ENCODE measurements around the gene ACBD4.

The ACBD4 gene

DNA sequence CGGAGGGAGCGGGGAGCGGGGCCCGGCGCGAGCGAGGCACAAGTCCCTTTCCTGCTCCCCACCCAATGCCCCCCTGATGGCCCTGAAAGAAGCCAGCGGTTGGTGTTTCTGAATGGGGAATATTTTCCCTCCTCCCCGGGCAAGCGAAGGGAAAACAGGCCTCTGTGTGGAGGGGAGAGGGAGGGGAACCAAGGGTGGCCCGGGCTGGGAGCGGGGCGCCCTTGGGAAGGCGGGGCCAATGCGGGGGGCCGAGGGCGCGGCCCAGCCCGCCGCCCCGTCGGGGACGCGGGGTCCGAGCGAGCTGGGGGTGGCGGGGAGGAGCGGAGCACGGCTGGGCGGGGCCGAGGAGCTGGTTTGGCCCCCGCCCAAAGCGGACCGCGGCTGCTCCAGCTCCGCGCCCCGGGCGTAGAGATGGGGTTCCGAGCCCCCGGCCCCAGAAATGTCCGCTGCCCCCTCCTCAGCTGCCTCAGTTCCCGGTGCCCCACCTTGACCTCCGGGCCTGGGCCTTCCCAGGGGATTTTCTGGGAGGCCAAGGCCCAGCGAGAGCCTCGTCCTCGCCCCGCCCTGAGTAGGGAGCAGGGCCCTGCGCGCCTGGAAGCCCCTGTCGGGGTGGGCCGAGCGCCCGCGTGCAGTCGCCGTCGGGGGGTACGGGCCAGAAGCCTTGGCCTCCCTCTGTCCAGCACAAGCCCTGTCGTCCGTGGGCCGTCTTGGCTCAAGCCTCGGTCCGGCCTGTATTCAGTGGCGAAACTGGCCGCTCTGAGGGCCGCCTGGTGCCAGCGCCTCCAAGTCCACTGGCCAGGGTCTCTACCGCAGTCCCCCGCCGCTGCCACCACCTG lies 8.9 kb downstream of the ACBD4 start:
- Mint-ChIP-seq H3K4me3 (peak overlapping the region; percentile 40), H3K27ac (no peak overlapping the region), H3K27me3 (ENCODE audit: low read depth) (peaks cover 3% of the 10 kb centered on the region), H3K36me3 (ENCODE audit: low read depth) (peaks cover 8% of the 10 kb centered on the region), H3K9me3 (no peaks in the 10 kb centered on the region), H3K4me1 (ENCODE audit: low read depth) (peaks cover 21% of the 10 kb centered on the region)
- DNase-seq (ENCODE audit: low spot score): no peak

DNA sequence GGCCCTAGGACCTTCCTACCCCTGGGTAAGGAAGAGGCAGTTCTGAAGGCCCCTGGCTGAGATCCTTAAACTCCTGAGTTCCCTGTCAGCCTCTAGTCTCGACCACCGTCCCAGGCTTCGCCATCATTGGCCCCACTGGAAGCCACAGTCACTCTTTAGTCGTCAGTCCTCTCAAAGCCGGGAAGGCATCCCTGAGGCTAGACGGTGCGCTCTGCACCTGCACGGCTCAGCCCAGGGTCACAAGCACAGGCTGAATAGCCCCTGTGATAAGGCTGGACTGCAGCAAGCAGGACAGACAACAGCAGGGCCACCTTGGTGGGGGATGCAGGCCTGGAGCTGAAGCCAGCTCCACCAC lies 9.5 kb downstream of the ACBD4 start:
- Mint-ChIP-seq H3K27ac (no peak overlapping the region), H3K4me3 (peak overlapping the region; percentile 40), H3K4me1 (ENCODE audit: low read depth) (peaks cover 21% of the 10 kb centered on the region), H3K36me3 (ENCODE audit: low read depth) (peaks cover 14% of the 10 kb centered on the region), H3K9me3 (no peaks in the 10 kb centered on the region), H3K27me3 (ENCODE audit: low read depth) (peaks cover 3% of the 10 kb centered on the region)
- no peak for DNase-seq (ENCODE audit: low spot score)

GRCh38 chr17:45146166-45146565 lies 10.7 kb downstream of the ACBD4 start:
- H3K4me3 Mint-ChIP-seq: peak overlapping the region; percentile 99
- H3K27me3 Mint-ChIP-seq (ENCODE audit: low read depth): peaks cover 3% of the 10 kb centered on the region
- peaks cover 22% of the 10 kb centered on the region for H3K36me3 Mint-ChIP-seq (ENCODE audit: low read depth)
- no peaks in the 10 kb centered on the region for H3K9me3 Mint-ChIP-seq
- no peak for DNase-seq (ENCODE audit: low spot score)
- peak overlapping the region; percentile 45 for H3K27ac Mint-ChIP-seq
- H3K4me1 Mint-ChIP-seq (ENCODE audit: low read depth): peaks cover 22% of the 10 kb centered on the region

DNA sequence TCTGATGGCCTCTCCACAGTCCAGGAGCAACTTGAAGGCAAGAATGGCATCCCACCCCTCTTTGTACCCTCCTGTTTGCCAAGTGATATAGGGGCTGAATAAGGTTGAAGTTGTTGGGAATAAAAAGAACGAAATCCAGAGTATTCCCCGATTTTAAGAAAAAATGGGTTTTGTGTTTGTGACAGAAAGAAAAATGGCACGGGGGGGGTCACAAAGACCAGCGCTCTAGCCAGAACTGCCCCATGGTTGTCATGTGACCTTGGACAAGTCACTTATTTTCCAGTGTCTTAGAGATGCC lies 11.1 kb downstream of the ACBD4 start:
- peaks cover 3% of the 10 kb centered on the region for H3K27me3 Mint-ChIP-seq (ENCODE audit: low read depth)
- peak overlapping the region; percentile 99 for H3K4me3 Mint-ChIP-seq
- H3K9me3 Mint-ChIP-seq: no peaks in the 10 kb centered on the region
- no peak for DNase-seq (ENCODE audit: low spot score)
- H3K27ac Mint-ChIP-seq: peak overlapping the region; percentile 100
- peaks cover 22% of the 10 kb centered on the region for H3K4me1 Mint-ChIP-seq (ENCODE audit: low read depth)
- peaks cover 23% of the 10 kb centered on the region for H3K36me3 Mint-ChIP-seq (ENCODE audit: low read depth)

DNA sequence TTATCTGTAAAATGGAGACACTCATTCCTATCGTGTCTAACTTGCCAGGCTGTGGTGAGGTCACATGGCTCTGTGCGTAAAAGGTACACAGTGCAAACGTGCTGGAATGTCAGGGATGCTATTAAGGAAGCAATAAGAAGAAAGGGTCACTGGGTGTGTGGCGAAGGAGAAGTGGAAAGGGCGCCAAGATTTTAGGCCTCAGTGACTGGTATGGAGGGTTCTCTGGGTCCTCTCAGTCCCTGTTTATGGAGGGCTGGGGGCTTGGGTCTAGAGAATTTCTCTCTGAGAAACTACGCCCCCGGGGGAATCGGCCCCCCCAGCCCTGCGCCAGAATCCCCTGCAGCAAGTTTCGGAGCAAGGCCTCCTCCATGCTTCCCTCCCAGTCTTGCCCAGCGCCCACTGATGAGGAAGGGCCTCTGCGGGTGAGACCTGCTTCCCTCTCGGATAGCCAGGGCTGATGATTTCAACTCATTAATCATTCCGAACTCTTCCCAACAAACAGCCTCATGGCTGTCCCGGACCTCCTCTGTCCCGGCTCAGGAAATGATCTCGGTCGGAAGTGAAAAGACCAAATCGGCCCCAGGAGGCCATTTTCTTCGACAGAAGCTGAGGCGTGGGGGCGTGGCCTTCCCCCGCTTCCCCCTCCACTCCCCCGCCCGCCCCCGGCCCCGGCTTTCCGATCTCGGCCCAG lies 11.5 kb downstream of the ACBD4 start:
- H3K27ac Mint-ChIP-seq: peak overlapping the region; percentile 100
- H3K27me3 Mint-ChIP-seq (ENCODE audit: low read depth): peaks cover 3% of the 10 kb centered on the region
- H3K36me3 Mint-ChIP-seq (ENCODE audit: low read depth): peaks cover 23% of the 10 kb centered on the region
- H3K9me3 Mint-ChIP-seq: no peaks in the 10 kb centered on the region
- H3K4me1 Mint-ChIP-seq (ENCODE audit: low read depth): peaks cover 21% of the 10 kb centered on the region
- H3K4me3 Mint-ChIP-seq: peak overlapping the region; percentile 99
- no peak for DNase-seq (ENCODE audit: low spot score)

DNA sequence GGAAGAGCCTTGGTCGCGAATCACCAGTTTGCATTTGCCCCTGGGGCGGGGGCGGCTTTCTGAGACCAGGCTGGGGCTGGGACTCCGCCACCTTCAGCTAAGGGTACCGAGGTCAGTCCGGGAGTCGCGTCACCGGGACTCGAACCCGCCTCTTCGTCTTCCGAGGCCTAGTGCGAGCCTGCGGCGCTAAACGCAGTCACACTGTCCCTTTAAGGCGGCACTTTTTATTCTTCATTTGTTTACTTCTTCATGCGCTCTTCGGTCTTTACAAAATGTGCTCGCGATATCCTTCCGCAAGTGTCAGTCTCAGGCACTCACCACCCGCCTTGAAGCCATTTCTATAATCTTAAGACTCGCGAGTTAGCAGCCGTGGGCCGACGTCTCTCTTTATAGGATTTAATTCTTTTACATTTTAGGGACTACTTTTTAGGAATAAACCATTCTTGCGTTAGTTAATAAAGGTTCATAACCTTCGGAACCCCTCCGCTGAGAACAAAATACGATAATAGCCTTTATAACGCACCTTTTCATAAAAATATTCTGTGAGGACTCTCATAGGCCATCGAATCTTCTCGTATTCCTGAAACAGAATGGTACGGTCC lies 12.2 kb downstream of the ACBD4 start:
- peaks cover 21% of the 10 kb centered on the region for H3K4me1 Mint-ChIP-seq (ENCODE audit: low read depth)
- peaks cover 23% of the 10 kb centered on the region for H3K36me3 Mint-ChIP-seq (ENCODE audit: low read depth)
- peak overlapping the region; percentile 99 for H3K4me3 Mint-ChIP-seq
- peak; percentile 82 for DNase-seq (ENCODE audit: low spot score)
- peak overlapping the region; percentile 100 for H3K27ac Mint-ChIP-seq
- H3K27me3 Mint-ChIP-seq (ENCODE audit: low read depth): peaks cover 3% of the 10 kb centered on the region
- H3K9me3 Mint-ChIP-seq: no peaks in the 10 kb centered on the region

- peaks cover 18% of the 10 kb centered on the region for H3K4me1 Mint-ChIP-seq (ENCODE audit: low read depth)
- peaks cover 23% of the 10 kb centered on the region for H3K36me3 Mint-ChIP-seq (ENCODE audit: low read depth)
- peak within 1 kb of the TSS; percentile 100 for H3K27ac Mint-ChIP-seq
- H3K9me3 Mint-ChIP-seq: no peaks in the 10 kb centered on the region
- H3K4me3 Mint-ChIP-seq: peak within 1 kb of the TSS; percentile 99
- DNase-seq (ENCODE audit: low spot score): peak; percentile 99
- peaks cover 3% of the 10 kb centered on the region for H3K27me3 Mint-ChIP-seq (ENCODE audit: low read depth)
Observed at GRCh38 chr17:45148183-45149036, 12.9 kb downstream of the ACBD4 start, which contains the start of gene HEXIM1. HEXIM1 (plus strand) TSS chr17:45148475; CDS start chr17:45149191, 716 bp downstream.

DNA sequence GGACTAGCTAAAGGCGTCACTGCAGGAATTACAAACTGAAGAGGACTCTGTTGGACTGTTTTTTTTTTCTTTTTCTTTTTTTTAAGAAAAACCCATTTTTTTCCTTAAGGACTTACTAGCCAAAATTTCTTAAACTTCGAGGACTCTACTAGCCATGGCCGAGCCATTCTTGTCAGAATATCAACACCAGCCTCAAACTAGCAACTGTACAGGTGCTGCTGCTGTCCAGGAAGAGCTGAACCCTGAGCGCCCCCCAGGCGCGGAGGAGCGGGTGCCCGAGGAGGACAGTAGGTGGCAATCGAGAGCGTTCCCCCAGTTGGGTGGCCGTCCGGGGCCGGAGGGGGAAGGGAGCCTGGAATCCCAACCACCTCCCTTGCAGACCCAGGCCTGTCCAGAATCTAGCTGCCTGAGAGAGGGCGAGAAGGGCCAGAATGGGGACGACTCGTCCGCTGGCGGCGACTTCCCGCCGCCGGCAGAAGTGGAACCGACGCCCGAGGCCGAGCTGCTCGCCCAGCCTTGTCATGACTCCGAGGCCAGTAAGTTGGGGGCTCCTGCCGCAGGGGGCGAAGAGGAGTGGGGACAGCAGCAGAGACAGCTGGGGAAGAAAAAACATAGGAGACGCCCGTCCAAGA lies 13.7 kb downstream of the ACBD4 start:
- peaks cover 18% of the 10 kb centered on the region for H3K4me1 Mint-ChIP-seq (ENCODE audit: low read depth)

GRCh38 chr17:45149669-45150664 lies 14.5 kb downstream of the ACBD4 start:
- peak overlapping the region; percentile 100 for H3K27ac Mint-ChIP-seq
- H3K4me1 Mint-ChIP-seq (ENCODE audit: low read depth): peaks cover 18% of the 10 kb centered on the region
- DNase-seq (ENCODE audit: low spot score): peak; percentile 50
- no peaks in the 10 kb centered on the region for H3K9me3 Mint-ChIP-seq
- H3K27me3 Mint-ChIP-seq (ENCODE audit: low read depth): peaks cover 3% of the 10 kb centered on the region
- peak overlapping the region; percentile 99 for H3K4me3 Mint-ChIP-seq
- peaks cover 23% of the 10 kb centered on the region for H3K36me3 Mint-ChIP-seq (ENCODE audit: low read depth)

More for the DNA sequence above, 13.7 kb downstream of the ACBD4 start:
- Mint-ChIP-seq H3K36me3 (ENCODE audit: low read depth) (peaks cover 23% of the 10 kb centered on the region), H3K9me3 (no peaks in the 10 kb centered on the region), H3K27me3 (ENCODE audit: low read depth) (peaks cover 3% of the 10 kb centered on the region), H3K4me3 (peak overlapping the region; percentile 99), H3K27ac (peak overlapping the region; percentile 100)
- peak; percentile 78 for DNase-seq (ENCODE audit: low spot score)

DNA sequence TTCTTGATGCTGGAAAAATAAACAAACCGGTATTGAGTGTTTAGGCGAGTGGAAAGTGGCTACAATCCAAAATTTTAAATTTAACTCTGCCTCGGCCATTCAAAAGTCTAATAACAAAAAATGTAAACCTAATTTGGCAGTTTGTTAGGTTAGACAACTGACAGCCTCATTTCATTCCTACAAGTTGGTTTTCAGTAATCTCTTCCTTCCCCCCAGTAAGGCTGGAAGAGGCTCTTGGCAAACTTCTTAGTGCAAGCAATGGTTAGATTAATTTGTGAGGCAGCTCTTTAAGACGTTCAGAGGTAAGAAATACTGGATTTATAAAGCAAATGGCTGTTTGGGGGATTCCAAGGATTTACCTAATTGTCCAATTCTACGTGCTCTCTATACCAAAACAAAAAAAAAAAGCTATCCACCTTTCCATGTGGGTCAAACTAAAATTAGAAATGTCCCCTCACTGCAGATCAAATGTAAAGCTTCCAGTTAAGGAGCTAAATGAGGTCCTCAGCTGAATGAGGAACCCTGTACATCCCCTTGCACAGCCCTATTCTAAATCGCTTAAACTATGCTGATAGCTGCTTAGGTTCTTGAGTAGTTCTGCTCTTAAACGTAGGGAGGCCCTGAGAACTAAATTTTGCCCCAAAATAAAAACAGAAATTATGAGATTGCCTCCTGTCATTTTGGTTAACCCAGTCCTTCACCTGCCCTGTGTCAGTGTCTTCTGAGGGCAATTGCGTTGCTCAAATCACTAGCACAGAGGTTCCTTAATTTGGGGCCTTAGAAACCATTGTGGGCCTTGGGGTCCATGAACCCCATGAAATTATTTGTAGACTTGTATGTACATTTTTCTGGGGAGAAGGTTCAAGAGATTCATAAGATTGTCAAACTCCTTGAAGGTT lies 15.7 kb downstream of the ACBD4 start:
- peaks cover 23% of the 10 kb centered on the region for H3K36me3 Mint-ChIP-seq (ENCODE audit: low read depth)
- H3K4me1 Mint-ChIP-seq (ENCODE audit: low read depth): peaks cover 16% of the 10 kb centered on the region
- no peaks in the 10 kb centered on the region for H3K9me3 Mint-ChIP-seq
- DNase-seq (ENCODE audit: low spot score): no peak
- peaks cover 3% of the 10 kb centered on the region for H3K27me3 Mint-ChIP-seq (ENCODE audit: low read depth)
- H3K4me3 Mint-ChIP-seq: peak overlapping the region; percentile 99
- peak overlapping the region; percentile 83 for H3K27ac Mint-ChIP-seq

DNA sequence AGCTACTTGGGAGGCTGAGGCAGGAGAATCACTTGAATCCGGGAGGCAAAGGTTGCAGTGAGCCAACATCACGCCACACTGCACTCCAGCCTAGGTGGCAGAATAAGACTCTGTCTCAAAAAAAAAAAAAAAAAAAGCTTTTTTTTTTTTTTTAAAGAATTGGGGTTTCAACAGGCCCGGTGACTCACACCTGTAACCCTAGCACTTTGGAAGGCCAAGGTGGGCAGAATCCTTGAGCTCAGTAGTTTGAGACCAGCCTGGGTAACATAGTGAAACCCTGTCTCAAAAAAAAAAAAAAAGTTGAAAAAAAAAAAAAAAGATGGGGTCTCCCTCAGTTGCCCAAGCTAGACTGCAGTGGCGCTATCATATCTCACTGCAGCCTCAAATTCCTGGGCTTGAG lies 19.5 kb downstream of the ACBD4 start:
- Mint-ChIP-seq H3K4me3 (no peak overlapping the region), H3K4me1 (ENCODE audit: low read depth) (peaks cover 25% of the 10 kb centered on the region), H3K27me3 (ENCODE audit: low read depth) (no peaks in the 10 kb centered on the region), H3K27ac (no peak overlapping the region), H3K9me3 (no peaks in the 10 kb centered on the region), H3K36me3 (ENCODE audit: low read depth) (peaks cover 28% of the 10 kb centered on the region)
- no peak for DNase-seq (ENCODE audit: low spot score)

DNA sequence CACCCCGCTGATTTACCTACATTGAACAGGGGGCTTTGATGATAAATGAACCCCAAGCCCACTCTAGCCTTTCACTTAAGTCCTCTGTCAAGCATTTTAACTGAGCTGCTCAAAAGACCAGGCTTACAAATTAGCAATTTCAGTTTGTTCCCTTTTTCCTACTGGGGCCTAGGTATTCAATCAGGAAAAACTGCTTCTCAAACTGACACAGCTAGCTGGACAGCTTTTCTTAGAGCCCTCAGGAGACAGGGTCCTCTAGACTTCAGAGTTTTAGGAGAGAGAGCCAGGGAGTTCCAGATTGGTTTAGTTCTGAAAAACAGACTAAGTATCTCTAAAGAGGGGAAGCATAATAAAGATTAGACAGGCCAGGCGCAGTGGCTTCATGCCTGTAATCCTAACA lies 20.0 kb downstream of the ACBD4 start:
- H3K9me3 Mint-ChIP-seq: no peaks in the 10 kb centered on the region
- H3K27me3 Mint-ChIP-seq (ENCODE audit: low read depth): no peaks in the 10 kb centered on the region
- no peak overlapping the region for H3K4me3 Mint-ChIP-seq
- peaks cover 28% of the 10 kb centered on the region for H3K36me3 Mint-ChIP-seq (ENCODE audit: low read depth)
- H3K27ac Mint-ChIP-seq: no peak overlapping the region
- no peak for DNase-seq (ENCODE audit: low spot score)
- H3K4me1 Mint-ChIP-seq (ENCODE audit: low read depth): peaks cover 26% of the 10 kb centered on the region
